RWPE1 (cell line): ENCODE data around the gene TRPC6.

Source experiments
- CTCF ChIA-PET: fragments of 350-600 bp; sonication (Branson Sonifier 250); formaldehyde crosslinking; extraction: SDS; loops from one replicate; lab custom pipeline; 2021; lab: Yijun Ruan, JAX
- POLR2A ChIA-PET: fragments of 400-600 bp; formaldehyde crosslinking; extraction: SDS; loops from one replicate; lab custom pipeline; 2020; ENCODE audit warnings: antibody characterized with exemption; ENCODE audit not compliant: low non-redundant PET; lab: Yijun Ruan, JAX
- DNase-seq: peaks from one replicate; pipeline ENCODE4 v3.0.0; 2012; ENCODE audit warnings: low spot score
- H3K27ac ChIP-seq: fragments of 450-650 bp; 2 replicates; pipeline ENCODE4 v1.5.1; 2017
- TF ChIP-seq, protein P1 (sequence below): fragments of 450-650 bp; conservative IDR thresholded peaks from 2 replicates; pipeline ENCODE4 v1.5.1; 2017; ENCODE audit warnings: low read depth, mild to moderate bottlenecking

TRPC6 gene

DNA sequence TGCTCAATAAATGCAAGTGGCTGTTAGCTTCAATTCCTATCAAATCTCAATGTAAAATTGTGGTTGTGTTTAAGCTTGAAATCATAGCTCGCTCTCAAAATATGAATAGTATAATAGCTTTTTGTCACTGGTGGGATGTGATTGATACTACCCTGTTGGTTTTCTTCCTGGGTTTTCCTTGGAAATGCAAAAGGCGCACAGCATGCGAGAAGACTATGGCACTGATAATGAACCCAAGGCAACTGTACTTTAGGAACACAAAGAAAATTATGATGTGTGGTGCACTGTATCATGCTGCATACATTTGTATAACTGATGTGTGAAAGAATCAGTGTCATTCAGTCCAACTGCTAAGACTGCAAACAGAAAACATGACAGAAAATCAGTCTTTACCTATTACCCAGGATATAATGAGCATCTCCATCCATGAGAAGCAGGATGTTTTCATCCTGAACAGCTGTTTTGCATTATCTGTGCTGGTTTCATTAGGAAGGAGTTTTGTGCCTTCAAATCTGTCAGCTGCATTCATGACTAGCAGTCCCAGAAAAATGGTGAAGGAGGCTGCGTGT is 101.2 kb downstream of the TRPC6 start:
- no peak for DNase-seq
- POLR2A ChIA-PET: no interaction called here
- CTCF ChIA-PET: no interaction called here
- TF ChIP-seq, protein P1, sequence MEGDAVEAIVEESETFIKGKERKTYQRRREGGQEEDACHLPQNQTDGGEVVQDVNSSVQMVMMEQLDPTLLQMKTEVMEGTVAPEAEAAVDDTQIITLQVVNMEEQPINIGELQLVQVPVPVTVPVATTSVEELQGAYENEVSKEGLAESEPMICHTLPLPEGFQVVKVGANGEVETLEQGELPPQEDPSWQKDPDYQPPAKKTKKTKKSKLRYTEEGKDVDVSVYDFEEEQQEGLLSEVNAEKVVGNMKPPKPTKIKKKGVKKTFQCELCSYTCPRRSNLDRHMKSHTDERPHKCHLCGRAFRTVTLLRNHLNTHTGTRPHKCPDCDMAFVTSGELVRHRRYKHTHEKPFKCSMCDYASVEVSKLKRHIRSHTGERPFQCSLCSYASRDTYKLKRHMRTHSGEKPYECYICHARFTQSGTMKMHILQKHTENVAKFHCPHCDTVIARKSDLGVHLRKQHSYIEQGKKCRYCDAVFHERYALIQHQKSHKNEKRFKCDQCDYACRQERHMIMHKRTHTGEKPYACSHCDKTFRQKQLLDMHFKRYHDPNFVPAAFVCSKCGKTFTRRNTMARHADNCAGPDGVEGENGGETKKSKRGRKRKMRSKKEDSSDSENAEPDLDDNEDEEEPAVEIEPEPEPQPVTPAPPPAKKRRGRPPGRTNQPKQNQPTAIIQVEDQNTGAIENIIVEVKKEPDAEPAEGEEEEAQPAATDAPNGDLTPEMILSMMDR: no peak
- H3K27ac ChIP-seq: no peak overlapping the region

DNA sequence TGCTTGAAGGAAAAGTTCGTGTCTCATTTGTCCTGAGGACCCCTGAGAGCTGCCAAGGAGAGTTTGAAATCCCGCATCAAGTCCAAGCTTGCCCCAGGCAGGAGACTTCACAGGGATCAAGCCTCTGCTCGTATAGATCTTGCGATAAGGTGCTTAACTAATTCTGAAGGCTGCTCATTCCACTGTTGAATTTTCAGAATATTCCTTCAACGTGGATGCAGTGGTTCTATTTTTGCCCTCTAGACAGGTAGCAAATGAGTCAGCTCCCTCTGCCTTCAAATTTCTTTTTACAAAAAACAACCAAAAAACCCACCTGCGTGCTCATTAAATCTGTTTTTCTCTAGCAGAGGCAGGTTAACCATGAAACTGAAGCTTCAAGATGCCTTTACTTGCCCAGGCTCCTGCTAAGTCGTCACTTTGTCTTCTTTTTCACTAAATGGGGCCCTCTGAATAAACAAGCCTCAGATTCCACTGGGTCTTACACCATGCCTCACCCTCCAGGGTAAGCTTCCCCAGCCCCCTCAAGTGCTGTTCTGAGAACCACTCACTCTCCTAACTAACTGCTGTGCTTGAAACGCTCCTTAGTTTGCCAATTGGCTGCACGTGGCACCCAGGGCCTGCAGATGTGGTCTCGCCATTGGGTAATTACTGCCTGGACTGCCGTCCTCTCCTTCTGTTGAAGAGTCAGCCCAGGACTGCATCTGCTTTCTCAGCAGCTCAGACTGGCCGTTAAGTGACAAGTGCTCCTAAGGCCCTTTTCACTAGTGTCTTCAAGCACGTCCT is 105.0 kb downstream of the TRPC6 start:
- ChIA-PET POLR2A (no interaction called here), CTCF (interaction anchor here (0.5 kb wide), 2 partner anchors 56 to 343 kb away, joined by 3 to 4 read pairs; no protein-coding TSS in a partner anchor)
- DNase-seq: no peak
- H3K27ac ChIP-seq: no peak overlapping the region
- TF ChIP-seq, protein P1: no peak

DNA sequence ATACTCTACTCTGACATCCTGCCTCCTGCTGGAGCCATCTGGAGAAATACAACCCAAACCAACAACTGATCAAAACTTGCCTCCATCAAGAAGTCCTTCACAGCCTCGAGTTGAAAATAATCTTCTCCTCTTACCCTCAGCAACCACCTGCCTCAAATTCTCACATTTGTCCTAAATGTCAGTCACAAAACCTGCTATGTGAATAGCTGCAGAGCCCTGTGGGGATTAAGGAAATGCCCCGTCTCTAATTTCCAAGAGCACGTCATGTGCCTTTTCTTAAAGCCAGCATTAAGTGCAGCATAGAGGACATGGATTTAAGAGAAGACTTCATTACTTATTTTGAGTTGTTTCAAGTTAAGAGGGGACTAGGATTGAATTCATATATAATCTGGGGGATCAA is 105.9 kb downstream of the TRPC6 start:
- TF ChIP-seq, protein P1: no peak
- CTCF ChIA-PET: no interaction called here
- DNase-seq: no peak
- POLR2A ChIA-PET: no interaction called here
- H3K27ac ChIP-seq: no peak overlapping the region

DNA sequence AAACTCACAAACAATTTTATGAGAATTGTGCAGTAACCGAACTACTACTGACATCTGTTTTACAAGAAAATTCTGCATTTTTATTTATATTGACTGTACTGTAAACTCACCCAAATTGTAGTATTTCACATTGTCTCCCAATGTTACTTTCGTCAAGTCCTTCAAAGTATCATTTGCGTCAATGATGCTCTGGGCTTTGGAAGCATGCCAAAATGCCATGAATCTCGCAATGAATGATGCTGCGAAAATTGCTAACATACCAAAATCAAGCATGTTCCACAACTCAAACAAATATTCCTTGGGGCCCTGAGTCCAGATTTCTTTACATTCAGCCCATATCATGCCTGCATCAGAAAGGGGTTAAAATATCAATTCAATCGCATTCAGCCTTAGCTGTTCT is 107.6 kb downstream of the TRPC6 start:
- TF ChIP-seq, protein P1: no peak
- ChIA-PET CTCF (no interaction called here), POLR2A (no interaction called here)
- no peak for DNase-seq
- H3K27ac ChIP-seq: no peak overlapping the region

DNA sequence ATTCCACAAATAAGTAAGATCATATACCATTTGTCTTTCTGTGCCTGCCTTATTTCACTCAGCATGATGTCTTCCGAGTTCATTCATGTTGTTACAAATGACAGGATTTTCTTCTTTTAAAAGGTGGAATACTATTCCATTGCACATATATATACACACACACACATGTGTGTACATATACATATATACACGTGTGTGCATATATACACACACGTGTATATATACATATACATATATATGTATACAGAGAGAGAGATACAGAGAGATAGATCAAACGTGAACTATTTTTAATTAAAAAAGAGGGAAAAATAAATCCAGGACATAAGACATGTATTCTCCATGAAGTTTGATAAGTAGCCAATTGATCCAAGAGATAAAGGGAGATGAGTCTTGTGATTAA is 108.1 kb downstream of the TRPC6 start:
- H3K27ac ChIP-seq: no peak overlapping the region
- ChIA-PET CTCF (no interaction called here), POLR2A (no interaction called here)
- DNase-seq: no peak
- TF ChIP-seq, protein P1: no peak

DNA sequence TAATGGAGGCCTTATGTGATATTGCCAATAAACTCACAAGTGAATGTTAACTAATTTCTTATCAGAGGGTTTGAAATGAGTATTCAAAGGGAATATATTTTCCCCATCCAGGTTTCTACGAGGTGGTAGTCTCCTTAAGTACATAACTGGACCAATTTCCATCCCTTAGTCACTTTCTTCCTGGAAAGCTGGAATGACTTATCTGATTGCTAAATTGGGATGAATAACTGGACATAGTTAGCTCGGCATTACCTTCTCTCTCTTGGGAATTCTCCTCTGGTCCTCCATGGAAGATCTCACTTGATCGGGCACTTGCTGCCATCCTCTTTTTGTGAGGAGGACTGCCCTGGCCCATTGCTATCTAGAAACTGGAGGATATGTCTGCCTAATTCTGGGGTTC is 109.1 kb downstream of the TRPC6 start:
- ChIA-PET POLR2A (no interaction called here), CTCF (no interaction called here)
- DNase-seq: no peak
- TF ChIP-seq, protein P1: no peak
- H3K27ac ChIP-seq: no peak overlapping the region
